Embryonic facial prominence (tissue), 1 donor: ENCODE measurements around the gene ADGRE3.

ENCODE experiments used
- DNase-seq: peaks from one replicate; pipeline ENCODE4 v3.0.0-alpha.2; 2016; ENCODE audit errors: extremely low spot score

Gene ADGRE3

GRCh38 chr19:14674764-14675163 is at the start of gene ADGRE3:
Gene ADGRE3 (minus strand): TSS chr19:14674844. CDS start chr19:14674770, 74 bp downstream.
- no peak for DNase-seq

- DNase-seq: no peak
Observed at GRCh38 chr19:14722127-14722526, 47.5 kb upstream of the ADGRE3 start.

DNA sequence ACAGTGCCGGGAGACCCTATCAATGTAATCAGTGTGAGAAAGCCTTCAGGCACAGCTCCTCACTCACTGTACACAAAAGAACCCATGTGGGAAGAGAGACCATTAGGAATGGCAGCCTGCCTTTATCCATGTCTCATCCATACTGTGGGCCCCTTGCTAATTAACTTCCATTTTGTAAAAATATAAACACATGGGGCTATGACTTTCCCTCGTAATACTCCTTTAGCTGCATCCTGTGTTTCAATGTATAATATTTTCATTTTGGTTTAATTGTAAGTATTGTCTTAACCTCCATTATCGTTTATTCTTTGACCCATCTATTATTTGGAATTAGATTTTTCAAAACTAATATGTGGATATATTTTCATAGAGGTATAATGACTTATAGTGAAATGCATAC is 44.5 kb upstream of the ADGRE3 start:
- DNase-seq: no peak

- DNase-seq: no peak
Observed at GRCh38 chr19:14718522-14719116, 44.0 kb upstream of the ADGRE3 start.

DNA sequence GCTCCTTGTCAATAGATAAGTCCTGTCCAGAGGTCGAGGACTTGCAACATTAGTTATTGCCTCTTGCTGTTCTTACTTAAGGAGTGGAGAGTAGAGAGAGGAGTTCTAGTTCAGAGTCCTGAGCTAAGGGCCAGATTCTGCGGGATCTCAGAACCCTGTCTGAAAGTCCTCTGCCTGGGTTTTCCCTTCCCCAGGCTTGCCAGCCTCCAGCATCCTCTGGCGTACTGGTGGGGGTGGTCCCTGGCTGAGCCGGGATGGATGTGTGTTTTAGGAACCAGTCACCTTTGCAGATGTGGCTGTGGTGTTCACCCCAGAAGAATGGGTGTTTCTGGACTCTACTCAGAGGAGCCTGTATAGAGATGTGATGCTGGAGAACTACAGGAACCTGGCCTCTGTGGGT is 41.2 kb upstream of the ADGRE3 start:
- DNase-seq: no peak

GRCh38 chr19:14704450-14704849 is 29.8 kb upstream of the ADGRE3 start:
- no peak for DNase-seq

DNA sequence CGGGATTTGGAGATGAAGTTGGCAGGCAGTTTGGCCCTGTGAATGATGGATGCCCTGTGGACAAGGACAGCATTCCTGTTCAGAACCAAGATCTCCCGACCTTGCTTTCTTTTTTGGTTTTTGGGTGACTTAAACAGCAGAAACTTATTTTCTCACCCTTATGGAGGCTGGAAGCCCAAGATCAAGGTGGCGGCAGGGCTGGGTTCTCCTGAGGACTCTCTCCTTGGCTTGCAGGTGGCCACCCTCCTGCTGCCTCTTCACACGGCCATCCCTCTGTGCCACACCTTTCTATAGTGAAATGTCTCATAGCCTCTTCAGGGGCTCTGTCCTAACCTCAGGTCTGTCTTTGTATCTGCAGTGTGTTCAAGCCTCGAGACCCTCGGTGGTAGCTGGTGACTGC is 29.2 kb upstream of the ADGRE3 start:
- no peak for DNase-seq

- no peak for DNase-seq
Observed at GRCh38 chr19:14700711-14701375, 26.2 kb upstream of the ADGRE3 start.

DNA sequence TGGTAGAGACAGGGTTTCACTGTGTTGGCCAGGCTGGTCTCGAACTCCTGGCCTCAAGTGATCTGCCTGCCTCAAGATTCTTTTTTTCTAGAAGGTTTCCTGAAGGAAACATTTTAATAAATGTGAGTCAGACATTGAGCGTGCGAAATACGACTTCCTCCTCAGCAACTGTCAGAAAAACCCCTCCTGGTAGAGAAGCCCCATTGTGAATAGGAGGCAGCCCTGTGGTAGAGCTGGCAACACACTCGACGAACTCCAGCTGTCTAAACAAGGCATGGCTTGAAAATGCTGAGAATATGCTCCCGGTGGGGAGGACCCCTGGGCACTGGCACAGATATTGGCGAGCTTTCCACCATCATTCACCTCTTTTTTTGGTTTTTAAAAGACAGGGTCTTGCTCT is 25.0 kb upstream of the ADGRE3 start:
- no peak for DNase-seq

GRCh38 chr19:14695471-14695870 is 20.8 kb upstream of the ADGRE3 start:
- no peak for DNase-seq

- no peak for DNase-seq
Observed at GRCh38 chr19:14694641-14695266, 20.1 kb upstream of the ADGRE3 start.

DNA sequence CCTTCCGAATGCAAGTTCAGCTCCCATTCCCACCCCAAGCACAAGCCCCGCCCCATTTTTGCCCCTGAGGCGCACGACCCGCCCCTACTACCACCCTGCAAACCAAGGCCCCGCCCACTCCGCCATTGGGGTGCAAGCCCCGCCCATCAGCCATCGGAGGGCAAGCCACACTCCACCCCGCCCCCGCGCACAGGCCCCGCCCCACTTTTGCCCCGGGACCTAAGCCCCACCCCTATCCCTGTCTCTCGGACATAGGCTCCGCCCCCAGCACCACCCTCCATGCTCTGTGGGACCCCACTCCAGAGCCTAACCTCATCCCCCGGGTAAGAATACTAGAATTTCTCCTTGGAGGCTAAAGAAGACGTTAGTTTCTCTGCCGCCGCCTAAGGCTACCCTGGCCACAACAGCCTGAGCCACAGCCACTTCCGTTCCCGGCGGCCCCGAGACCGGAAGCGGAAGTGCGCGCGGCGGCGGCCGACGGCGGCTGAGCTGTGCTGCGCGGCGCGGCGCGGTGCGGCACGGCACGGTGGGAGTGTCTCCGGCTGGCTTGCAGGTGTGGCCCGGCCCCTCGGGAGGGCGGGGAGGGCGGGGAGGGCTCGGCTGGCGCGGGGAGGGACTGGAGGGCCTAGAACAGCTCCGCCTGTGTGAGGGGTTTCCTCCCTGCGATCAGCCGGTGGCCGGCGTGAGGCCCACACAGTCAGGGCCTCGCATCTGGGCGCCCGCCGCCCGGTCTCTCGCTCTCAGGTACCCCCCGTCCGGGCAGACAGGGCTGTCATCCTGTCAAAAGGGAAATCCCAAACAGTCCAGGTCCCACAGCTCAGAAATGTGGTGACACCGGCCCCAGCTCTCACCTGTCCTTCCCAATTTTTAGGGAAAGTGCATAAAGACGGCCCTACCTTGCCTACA is 15.2 kb upstream of the ADGRE3 start, which contains the start of gene ZNF333:
Gene ZNF333 (plus strand): TSS at position 451 of the 906 bp plus-strand sequence. CDS start 3,444 bp downstream, outside the sequence.
- peak; percentile 75 for DNase-seq

- no peak for DNase-seq
Observed at GRCh38 chr19:14686411-14686810, 11.8 kb upstream of the ADGRE3 start.

- no peak for DNase-seq
Observed at GRCh38 chr19:14683439-14683838, 8.8 kb upstream of the ADGRE3 start.

GRCh38 chr19:14682084-14682483 is 7.4 kb upstream of the ADGRE3 start:
- no peak for DNase-seq

GRCh38 chr19:14678199-14678598 is 3.6 kb upstream of the ADGRE3 start:
- DNase-seq: no peak

DNA sequence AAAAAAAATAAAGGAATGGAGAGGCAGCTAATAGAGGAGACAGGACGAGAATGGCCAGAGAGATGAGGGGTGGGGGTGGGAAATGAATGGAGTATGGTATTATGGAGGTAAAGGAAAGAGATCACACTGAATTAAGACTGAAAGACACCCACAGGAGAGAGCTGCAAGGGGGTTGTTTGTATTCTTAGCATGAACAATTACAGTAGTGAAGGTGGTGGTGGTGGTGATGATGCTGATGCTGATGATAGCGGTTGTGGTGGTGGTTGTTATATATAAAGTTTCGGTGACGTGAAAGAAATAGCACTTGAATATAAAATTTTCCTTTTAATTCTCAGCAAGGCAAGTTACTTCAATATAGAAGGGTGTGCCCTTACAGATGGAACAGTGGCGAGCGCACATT is 2.8 kb upstream of the ADGRE3 start:
- DNase-seq: no peak

DNA sequence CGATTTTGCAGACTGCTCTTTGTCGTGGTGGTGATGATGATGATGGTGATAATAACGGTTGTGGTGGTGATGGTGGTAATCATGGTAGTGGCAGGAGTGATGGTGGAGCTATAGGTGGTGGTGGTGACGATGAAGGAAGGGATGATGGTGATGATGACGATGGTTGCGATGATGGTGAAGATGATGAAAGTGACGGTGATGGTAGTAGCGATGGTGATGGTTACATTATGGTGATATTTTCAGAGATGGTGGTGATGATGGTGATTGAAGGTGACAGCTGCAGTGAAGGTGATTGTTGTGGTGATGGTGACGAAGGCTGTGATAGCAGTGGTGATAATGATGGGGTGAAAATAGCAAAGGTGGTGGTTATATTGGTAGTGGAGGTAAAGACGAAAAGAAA is 2.1 kb upstream of the ADGRE3 start:
- DNase-seq: no peak

DNA sequence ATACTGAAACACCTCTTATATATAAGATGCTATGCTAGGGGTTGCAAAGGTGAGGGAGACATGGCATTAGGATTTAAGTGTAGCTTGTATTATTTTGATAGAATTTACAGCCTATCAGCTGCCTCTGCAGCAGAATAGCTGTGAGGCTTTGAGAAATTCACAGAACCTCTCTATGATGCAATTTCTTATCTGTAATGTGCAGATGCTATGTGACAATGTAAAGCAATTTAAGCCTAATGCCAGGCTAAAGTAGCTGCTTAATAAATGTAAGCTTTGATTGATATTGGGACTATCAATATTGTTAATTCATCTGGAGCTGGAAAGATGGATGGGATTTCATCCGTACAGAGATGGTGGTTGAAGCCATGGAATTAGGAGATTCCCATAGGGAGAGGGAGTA is 1.6 kb downstream of the ADGRE3 start:
- no peak for DNase-seq

- no peak for DNase-seq
Observed at GRCh38 chr19:14672188-14672872, 2.3 kb downstream of the ADGRE3 start.

DNA sequence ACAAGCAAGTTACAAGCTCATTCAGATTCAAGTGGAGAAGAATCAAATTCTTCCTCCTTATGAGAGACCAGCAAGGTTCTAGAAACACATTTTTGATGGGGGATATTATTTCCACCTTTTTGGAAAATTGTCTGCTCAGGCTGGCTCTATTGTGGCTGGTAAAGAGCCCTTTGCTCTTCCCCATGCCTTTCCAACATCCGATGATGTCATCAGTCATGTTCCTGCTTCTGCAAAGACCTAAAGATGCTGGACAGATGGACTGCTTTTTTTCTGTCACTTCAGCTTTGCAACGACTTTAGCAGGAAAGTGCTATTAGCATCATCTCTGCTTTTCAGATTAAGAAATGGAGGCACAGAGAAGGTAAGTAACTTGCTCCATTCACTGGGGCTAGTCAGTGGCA is 4.2 kb downstream of the ADGRE3 start:
- DNase-seq: no peak

DNA sequence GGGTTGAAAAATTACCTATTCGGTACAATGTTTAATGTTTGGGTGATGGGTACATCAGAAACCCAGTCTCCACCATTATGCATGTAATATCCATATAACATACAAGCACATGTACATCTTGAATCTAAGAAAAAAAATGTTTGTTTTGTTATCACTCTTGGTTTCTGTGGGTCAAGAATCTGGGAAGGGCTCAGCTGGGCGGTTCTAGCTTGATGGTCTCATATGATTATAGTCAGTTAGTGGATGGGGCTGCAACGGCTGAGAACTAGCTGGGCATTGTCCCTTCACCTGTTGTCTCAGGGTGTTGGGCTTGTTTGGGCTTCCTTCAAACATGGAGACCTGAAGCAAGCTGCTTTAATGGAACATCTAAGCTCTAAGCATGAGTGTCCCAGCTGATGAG is 4.7 kb downstream of the ADGRE3 start:
- no peak for DNase-seq
